Measurements from ENCODE around the gene PAX3.
A peak's percentile ranks its signal among the peaks of the same experiment; 100 is the strongest.

The PAX3 gene

DNA sequence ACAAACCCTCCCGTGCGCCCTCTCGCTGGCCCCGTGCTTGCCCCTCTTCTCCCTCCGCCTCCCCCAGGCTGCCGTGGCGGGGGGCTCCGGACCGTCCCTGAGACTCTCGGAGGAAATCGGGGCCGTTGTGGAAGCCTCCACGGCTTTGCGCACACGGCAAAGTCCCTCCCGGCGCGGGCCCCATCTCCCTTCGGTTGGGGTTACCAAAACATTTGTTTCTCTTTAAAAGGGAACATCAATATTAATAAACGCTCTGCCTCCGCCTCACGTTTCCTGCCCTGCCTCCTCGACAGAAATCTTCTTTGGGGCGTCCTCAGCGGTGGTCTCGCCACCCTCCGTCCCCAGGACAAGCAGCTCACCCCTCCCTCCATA lies 3.8 kb downstream of the PAX3 start:
- no peaks in the 10 kb centered on the region for H3K36me3 ChIP-seq (ENCODE audit: insufficient read depth, low read depth, low read length)
- H3K27ac ChIP-seq (ENCODE audit: low read length), result no peak overlapping the region
- peak overlapping the region; percentile 54; the same call in 1 of the 2 replicates for H3K4me3 ChIP-seq (ENCODE audit: low read length)
- peaks cover 6% of the 10 kb centered on the region; the same call in 1 of the 2 replicates for H3K9me3 ChIP-seq (ENCODE audit: insufficient read depth, low read depth, low read length)
- H3K27me3 ChIP-seq (ENCODE audit: insufficient read depth, low read length), result peaks cover 100% of the 10 kb centered on the region
- H3K4me1 ChIP-seq (ENCODE audit: insufficient read depth, low read length), result peaks cover 18% of the 10 kb centered on the region
- H3K9ac ChIP-seq (ENCODE audit: low read depth, low read length), result no peak overlapping the region

DNA sequence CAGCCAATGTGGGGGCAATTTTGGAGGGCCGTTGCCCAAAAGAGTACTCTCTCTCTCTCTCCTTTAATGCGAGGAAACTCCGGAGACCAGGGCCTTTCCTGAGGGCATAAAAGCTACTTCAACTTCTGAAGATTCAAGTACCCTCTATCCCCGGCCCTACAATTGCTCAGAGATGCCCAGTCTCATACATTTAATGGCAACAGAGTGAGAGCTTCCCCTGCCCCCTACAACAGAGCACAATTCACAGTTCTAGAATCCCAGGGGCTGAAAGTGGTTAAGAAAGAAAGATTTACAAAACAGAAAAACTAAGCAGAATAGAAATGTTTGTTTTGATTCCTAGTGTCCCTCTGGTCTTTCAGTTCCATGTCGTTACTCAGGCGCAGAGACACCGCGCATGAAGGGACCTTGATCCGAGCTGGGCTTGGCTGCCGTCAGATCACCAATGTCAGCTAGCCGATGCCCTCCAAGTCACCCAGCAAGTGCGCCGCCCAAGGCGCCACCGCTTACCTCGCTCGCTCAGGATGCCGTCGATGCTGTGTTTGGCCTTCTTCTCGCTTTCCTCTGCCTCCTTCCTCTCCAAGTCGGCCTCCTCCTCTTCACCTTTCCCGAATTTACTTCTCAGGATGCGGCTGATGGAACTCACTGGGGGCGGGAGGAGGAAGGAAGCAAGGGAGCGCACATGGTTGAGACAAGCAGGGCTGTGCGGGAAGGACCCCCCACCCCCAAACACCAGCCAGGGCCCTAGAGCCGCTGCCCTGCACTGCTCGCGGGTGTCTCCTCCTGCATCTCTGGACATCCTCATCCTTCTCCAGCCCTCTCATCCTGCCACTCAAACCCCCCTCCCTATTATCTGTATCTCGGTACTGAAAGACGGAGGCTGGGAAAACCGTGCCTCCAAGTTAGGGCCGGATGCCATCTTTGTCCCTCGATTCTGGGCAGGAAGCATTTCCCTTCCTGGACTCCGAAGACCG lies 4.9 kb downstream of the PAX3 start:
- H3K27ac ChIP-seq (ENCODE audit: low read length), result no peak overlapping the region
- H3K27me3 ChIP-seq (ENCODE audit: insufficient read depth, low read length), result peaks cover 100% of the 10 kb centered on the region
- peak overlapping the region; percentile 49; the same call in 1 of the 2 replicates for H3K4me3 ChIP-seq (ENCODE audit: low read length)
- H3K9me3 ChIP-seq (ENCODE audit: insufficient read depth, low read depth, low read length), result peaks cover 6% of the 10 kb centered on the region; the same call in 1 of the 2 replicates
- H3K9ac ChIP-seq (ENCODE audit: low read depth, low read length), result no peak overlapping the region
- no peaks in the 10 kb centered on the region for H3K36me3 ChIP-seq (ENCODE audit: insufficient read depth, low read depth, low read length)
- peaks cover 28% of the 10 kb centered on the region for H3K4me1 ChIP-seq (ENCODE audit: insufficient read depth, low read length)

GRCh38 chr2:222292149-222293134 lies 6.4 kb downstream of the PAX3 start:
- peaks cover 100% of the 10 kb centered on the region for H3K27me3 ChIP-seq (ENCODE audit: insufficient read depth, low read length)
- no peak overlapping the region for H3K9ac ChIP-seq (ENCODE audit: low read depth, low read length)
- H3K27ac ChIP-seq (ENCODE audit: low read length), result no peak overlapping the region
- H3K9me3 ChIP-seq (ENCODE audit: insufficient read depth, low read depth, low read length), result peaks cover 6% of the 10 kb centered on the region; the same call in 1 of the 2 replicates
- H3K4me1 ChIP-seq (ENCODE audit: insufficient read depth, low read length), result peaks cover 34% of the 10 kb centered on the region
- H3K36me3 ChIP-seq (ENCODE audit: insufficient read depth, low read depth, low read length), result no peaks in the 10 kb centered on the region
- H3K4me3 ChIP-seq (ENCODE audit: low read length), result peak overlapping the region; percentile 21; the same call in 1 of the 2 replicates

DNA sequence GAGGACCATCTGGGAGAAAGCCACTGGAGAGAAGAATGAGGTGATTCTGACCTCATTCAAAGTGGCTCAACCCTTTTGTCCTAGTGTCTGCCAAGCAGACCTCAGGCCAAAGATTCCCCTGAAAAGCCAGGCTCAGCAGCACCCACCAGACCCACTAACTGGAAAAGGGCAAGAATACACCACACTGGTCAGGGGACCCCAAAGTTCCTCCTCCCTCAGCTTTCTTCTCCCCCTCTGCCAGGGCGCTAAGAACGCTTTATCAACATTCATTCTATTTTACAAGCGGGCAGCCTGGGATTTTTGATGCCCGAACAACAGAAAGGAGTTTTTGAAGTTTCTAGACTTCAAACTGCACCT lies 7.3 kb downstream of the PAX3 start:
- Histone ChIP-seq H3K4me1 (ENCODE audit: insufficient read depth, low read length) (peaks cover 31% of the 10 kb centered on the region), H3K9ac (ENCODE audit: low read depth, low read length) (no peak overlapping the region), H3K27ac (ENCODE audit: low read length) (no peak overlapping the region), H3K36me3 (ENCODE audit: insufficient read depth, low read depth, low read length) (no peaks in the 10 kb centered on the region), H3K27me3 (ENCODE audit: insufficient read depth, low read length) (peaks cover 100% of the 10 kb centered on the region), H3K4me3 (ENCODE audit: low read length) (peak overlapping the region; percentile 60; the same call in 1 of the 2 replicates), H3K9me3 (ENCODE audit: insufficient read depth, low read depth, low read length) (peaks cover 2% of the 10 kb centered on the region; the same call in 1 of the 2 replicates)

DNA sequence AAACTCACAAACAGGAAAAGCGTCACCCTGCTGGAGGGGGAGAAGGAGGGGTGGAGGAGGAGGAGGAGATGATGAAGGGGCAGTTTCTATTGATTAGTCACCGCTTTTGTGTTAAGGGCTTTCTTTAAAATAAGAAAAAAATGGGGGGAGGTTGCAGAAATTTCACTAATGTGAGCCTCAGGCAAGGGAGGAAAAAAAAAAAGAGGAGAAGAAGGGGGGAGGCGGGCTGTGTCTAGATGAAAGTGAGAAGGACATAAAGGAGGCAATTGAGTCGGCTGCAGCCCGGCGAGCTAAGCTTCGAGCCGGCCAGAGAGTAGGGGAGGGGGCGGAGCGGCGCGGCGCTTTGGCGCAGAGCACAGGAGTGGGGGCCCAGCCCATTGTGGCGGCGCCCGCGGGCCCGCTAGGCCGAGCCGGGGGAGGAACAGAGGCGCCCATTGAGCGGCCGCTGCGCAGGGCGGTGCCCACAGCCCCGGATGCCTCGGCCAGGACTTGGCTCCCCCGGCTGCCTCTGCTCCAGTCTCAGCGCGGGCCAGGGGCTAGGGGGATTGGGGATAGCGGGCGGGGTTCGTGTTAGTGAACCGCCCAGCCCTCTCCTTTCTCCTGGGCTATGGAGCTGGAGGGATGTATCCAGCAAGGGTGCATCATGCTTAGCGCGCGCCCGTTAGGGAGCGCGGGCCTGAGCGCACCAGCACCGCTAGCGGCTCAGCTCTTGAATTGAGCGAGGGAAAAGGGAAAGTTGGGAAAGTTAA lies 7.9 kb downstream of the PAX3 start:
- Histone ChIP-seq H3K27ac (ENCODE audit: low read length) (no peak overlapping the region), H3K27me3 (ENCODE audit: insufficient read depth, low read length) (peaks cover 100% of the 10 kb centered on the region), H3K9me3 (ENCODE audit: insufficient read depth, low read depth, low read length) (no peaks in the 10 kb centered on the region; the same call in 1 of the 2 replicates), H3K4me1 (ENCODE audit: insufficient read depth, low read length) (peaks cover 31% of the 10 kb centered on the region), H3K36me3 (ENCODE audit: insufficient read depth, low read depth, low read length) (no peaks in the 10 kb centered on the region), H3K9ac (ENCODE audit: low read depth, low read length) (no peak overlapping the region), H3K4me3 (ENCODE audit: low read length) (peak overlapping the region; percentile 60)

- H3K27me3 ChIP-seq (ENCODE audit: insufficient read depth, low read length), result peaks cover 100% of the 10 kb centered on the region
- peaks cover 31% of the 10 kb centered on the region for H3K4me1 ChIP-seq (ENCODE audit: insufficient read depth, low read length)
- H3K27ac ChIP-seq (ENCODE audit: low read length), result no peak overlapping the region
- H3K36me3 ChIP-seq (ENCODE audit: insufficient read depth, low read depth, low read length), result no peaks in the 10 kb centered on the region
- no peak overlapping the region for H3K9ac ChIP-seq (ENCODE audit: low read depth, low read length)
- peak overlapping the region; percentile 60 for H3K4me3 ChIP-seq (ENCODE audit: low read length)
- H3K9me3 ChIP-seq (ENCODE audit: insufficient read depth, low read depth, low read length), result no peaks in the 10 kb centered on the region; the same call in 1 of the 2 replicates
These were observed 8.4 kb downstream of the PAX3 start for GRCh38 chr2:222290401-222290735.

- peaks cover 31% of the 10 kb centered on the region for H3K4me1 ChIP-seq (ENCODE audit: insufficient read depth, low read length)
- peaks cover 100% of the 10 kb centered on the region for H3K27me3 ChIP-seq (ENCODE audit: insufficient read depth, low read length)
- no peak overlapping the region for H3K9ac ChIP-seq (ENCODE audit: low read depth, low read length)
- no peak overlapping the region for H3K27ac ChIP-seq (ENCODE audit: low read length)
- no peaks in the 10 kb centered on the region for H3K36me3 ChIP-seq (ENCODE audit: insufficient read depth, low read depth, low read length)
- no peaks in the 10 kb centered on the region; the same call in 1 of the 2 replicates for H3K9me3 ChIP-seq (ENCODE audit: insufficient read depth, low read depth, low read length)
- peak overlapping the region; percentile 60 for H3K4me3 ChIP-seq (ENCODE audit: low read length)
These were observed 9.3 kb downstream of the PAX3 start for GRCh38 chr2:222289278-222290160.

GRCh38 chr2:222288590-222289277 lies 10.1 kb downstream of the PAX3 start:
- H3K9me3 ChIP-seq (ENCODE audit: insufficient read depth, low read depth, low read length), result no peaks in the 10 kb centered on the region; the same call in 1 of the 2 replicates
- H3K4me3 ChIP-seq (ENCODE audit: low read length), result peak overlapping the region; percentile 60; the same call in 1 of the 2 replicates
- H3K4me1 ChIP-seq (ENCODE audit: insufficient read depth, low read length), result peaks cover 36% of the 10 kb centered on the region
- peaks cover 100% of the 10 kb centered on the region for H3K27me3 ChIP-seq (ENCODE audit: insufficient read depth, low read length)
- no peak overlapping the region for H3K9ac ChIP-seq (ENCODE audit: low read depth, low read length)
- H3K36me3 ChIP-seq (ENCODE audit: insufficient read depth, low read depth, low read length), result no peaks in the 10 kb centered on the region
- H3K27ac ChIP-seq (ENCODE audit: low read length), result no peak overlapping the region

GRCh38 chr2:222287862-222288479 lies 10.8 kb downstream of the PAX3 start:
- Histone ChIP-seq H3K4me1 (ENCODE audit: insufficient read depth, low read length) (peaks cover 36% of the 10 kb centered on the region; the same call in 1 of the 2 replicates), H3K27ac (ENCODE audit: low read length) (no peak overlapping the region), H3K9me3 (ENCODE audit: insufficient read depth, low read depth, low read length) (no peaks in the 10 kb centered on the region), H3K4me3 (ENCODE audit: low read length) (no peak overlapping the region), H3K36me3 (ENCODE audit: insufficient read depth, low read depth, low read length) (no peaks in the 10 kb centered on the region), H3K9ac (ENCODE audit: low read depth, low read length) (no peak overlapping the region), H3K27me3 (ENCODE audit: insufficient read depth, low read length) (peaks cover 96% of the 10 kb centered on the region)

Data from iPS-20b (cell line).